WTC11 (cell line): ENCODE results near the gene SLC15A5.

Experiments
- IRF2 ChIP-seq: sonication (generic); formaldehyde crosslinking; IDR thresholded peaks from 2 replicates; pipeline ENCODE4 v1.8.0; 2022; ENCODE audit warnings: low read depth, missing genetic modification reagents, borderline replicate concordance
- NR1H2 ChIP-seq: sonication (generic); formaldehyde crosslinking; IDR thresholded peaks from 2 replicates; pipeline ENCODE4 v1.9.0; 2021; ENCODE audit warnings: mild to moderate bottlenecking, moderate library complexity, missing genetic modification reagents
- SMAD4 ChIP-seq: sonication (generic); formaldehyde crosslinking; IDR thresholded peaks from 2 replicates; pipeline ENCODE4 v1.8.0; 2022; ENCODE audit warnings: mild to moderate bottlenecking, missing genetic modification reagents
- TCF7 ChIP-seq: sonication (generic); formaldehyde crosslinking; IDR thresholded peaks from 2 replicates; pipeline ENCODE4 v1.8.0; 2022; ENCODE audit warnings: mild to moderate bottlenecking, low read depth, missing genetic modification reagents, moderate library complexity
- ZNF138 ChIP-seq: sonication (generic); formaldehyde crosslinking; conservative IDR thresholded peaks from 2 replicates; pipeline ENCODE4 v1.8.1; 2022; ENCODE audit warnings: mild to moderate bottlenecking, moderate library complexity, missing genetic modification reagents
- TF ChIP-seq, protein P1 (sequence below): fragments of 200-600 bp; IDR thresholded peaks from 2 replicates; pipeline ENCODE4 v1.8.0; 2022; ENCODE audit warnings: antibody characterized with exemption
- TF ChIP-seq, protein P2 (sequence below): sonication (generic); formaldehyde crosslinking; IDR thresholded peaks from 2 replicates; pipeline ENCODE4 v1.8.0; 2023; ENCODE audit warnings: missing genetic modification reagents
- TF ChIP-seq, protein P3 (sequence below): sonication (generic); formaldehyde crosslinking; IDR thresholded peaks from 2 replicates; pipeline ENCODE4 v1.8.0; 2023; ENCODE audit warnings: mild to moderate bottlenecking, missing genetic modification reagents
- TF ChIP-seq, protein P4 (sequence below): sonication (generic); formaldehyde crosslinking; IDR thresholded peaks from 2 replicates; pipeline ENCODE4 v1.8.1; 2023; ENCODE audit warnings: mild to moderate bottlenecking, moderate library complexity, missing genetic modification reagents

DNA sequence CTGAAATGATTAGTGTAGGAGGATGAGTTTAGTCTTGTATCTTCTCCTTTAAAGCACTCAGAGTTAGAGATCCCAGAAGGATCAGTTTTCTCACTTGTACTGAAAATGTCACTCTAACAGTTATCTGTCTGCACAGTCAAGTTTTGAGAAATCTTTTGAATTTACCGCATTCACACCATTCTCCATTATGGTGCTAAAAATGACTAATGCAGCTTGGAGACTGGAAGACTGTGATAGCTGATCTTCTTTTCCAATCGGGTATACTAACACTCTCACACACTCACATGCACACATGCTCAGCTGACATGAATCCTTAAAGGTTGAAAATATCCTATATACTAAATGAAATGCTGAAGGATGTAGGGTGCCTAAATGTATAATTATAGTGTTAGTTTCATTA, 65.8 kb downstream of the SLC15A5 start:
- TF ChIP-seq NR1H2 (CRISPR knock-in tag): no peak
- TF ChIP-seq, protein P1, sequence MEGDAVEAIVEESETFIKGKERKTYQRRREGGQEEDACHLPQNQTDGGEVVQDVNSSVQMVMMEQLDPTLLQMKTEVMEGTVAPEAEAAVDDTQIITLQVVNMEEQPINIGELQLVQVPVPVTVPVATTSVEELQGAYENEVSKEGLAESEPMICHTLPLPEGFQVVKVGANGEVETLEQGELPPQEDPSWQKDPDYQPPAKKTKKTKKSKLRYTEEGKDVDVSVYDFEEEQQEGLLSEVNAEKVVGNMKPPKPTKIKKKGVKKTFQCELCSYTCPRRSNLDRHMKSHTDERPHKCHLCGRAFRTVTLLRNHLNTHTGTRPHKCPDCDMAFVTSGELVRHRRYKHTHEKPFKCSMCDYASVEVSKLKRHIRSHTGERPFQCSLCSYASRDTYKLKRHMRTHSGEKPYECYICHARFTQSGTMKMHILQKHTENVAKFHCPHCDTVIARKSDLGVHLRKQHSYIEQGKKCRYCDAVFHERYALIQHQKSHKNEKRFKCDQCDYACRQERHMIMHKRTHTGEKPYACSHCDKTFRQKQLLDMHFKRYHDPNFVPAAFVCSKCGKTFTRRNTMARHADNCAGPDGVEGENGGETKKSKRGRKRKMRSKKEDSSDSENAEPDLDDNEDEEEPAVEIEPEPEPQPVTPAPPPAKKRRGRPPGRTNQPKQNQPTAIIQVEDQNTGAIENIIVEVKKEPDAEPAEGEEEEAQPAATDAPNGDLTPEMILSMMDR: no peak
- TF ChIP-seq, protein P2, sequence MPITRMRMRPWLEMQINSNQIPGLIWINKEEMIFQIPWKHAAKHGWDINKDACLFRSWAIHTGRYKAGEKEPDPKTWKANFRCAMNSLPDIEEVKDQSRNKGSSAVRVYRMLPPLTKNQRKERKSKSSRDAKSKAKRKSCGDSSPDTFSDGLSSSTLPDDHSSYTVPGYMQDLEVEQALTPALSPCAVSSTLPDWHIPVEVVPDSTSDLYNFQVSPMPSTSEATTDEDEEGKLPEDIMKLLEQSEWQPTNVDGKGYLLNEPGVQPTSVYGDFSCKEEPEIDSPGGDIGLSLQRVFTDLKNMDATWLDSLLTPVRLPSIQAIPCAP (CRISPR knock-in tag): no peak
- TF ChIP-seq, protein P3, sequence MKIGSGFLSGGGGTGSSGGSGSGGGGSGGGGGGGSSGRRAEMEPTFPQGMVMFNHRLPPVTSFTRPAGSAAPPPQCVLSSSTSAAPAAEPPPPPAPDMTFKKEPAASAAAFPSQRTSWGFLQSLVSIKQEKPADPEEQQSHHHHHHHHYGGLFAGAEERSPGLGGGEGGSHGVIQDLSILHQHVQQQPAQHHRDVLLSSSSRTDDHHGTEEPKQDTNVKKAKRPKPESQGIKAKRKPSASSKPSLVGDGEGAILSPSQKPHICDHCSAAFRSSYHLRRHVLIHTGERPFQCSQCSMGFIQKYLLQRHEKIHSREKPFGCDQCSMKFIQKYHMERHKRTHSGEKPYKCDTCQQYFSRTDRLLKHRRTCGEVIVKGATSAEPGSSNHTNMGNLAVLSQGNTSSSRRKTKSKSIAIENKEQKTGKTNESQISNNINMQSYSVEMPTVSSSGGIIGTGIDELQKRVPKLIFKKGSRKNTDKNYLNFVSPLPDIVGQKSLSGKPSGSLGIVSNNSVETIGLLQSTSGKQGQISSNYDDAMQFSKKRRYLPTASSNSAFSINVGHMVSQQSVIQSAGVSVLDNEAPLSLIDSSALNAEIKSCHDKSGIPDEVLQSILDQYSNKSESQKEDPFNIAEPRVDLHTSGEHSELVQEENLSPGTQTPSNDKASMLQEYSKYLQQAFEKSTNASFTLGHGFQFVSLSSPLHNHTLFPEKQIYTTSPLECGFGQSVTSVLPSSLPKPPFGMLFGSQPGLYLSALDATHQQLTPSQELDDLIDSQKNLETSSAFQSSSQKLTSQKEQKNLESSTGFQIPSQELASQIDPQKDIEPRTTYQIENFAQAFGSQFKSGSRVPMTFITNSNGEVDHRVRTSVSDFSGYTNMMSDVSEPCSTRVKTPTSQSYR: no peak
- TF ChIP-seq SMAD4 (CRISPR knock-in tag): no peak
- TF ChIP-seq, protein P4, sequence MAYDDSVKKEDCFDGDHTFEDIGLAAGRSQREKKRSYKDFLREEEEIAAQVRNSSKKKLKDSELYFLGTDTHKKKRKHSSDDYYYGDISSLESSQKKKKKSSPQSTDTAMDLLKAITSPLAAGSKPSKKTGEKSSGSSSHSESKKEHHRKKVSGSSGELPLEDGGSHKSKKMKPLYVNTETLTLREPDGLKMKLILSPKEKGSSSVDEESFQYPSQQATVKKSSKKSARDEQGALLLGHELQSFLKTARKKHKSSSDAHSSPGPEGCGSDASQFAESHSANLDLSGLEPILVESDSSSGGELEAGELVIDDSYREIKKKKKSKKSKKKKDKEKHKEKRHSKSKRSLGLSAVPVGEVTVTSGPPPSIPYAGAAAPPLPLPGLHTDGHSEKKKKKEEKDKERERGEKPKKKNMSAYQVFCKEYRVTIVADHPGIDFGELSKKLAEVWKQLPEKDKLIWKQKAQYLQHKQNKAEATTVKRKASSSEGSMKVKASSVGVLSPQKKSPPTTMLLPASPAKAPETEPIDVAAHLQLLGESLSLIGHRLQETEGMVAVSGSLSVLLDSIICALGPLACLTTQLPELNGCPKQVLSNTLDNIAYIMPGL: no peak
- TF ChIP-seq IRF2: no peak
- TF ChIP-seq TCF7: no peak
- TF ChIP-seq ZNF138 (CRISPR knock-in tag): no peak
